ENCODE data around the gene POLR3K. TPM values are rescaled to one million over a fixed set of nuclear protein-coding genes. Genes with fewer than 3 reads are reported as not detected.

POLR3K gene
- total RNA-seq, 2 donors from 2014 or later = 1.4 TPM; not detected in 1

- peak overlapping the region; percentile 87 to 89 for H3K27ac ChIP-seq
- H3K9me3 ChIP-seq = no peaks in the 10 kb centered on the region
- H3K4me3 ChIP-seq = peak overlapping the region; percentile 79
- DNase-seq (ENCODE audit: low spot score) = no peak
- no peak for ATAC-seq (ENCODE audit: insufficient number of reproducible peaks, low FRiP score, low read depth)
- no peaks in the 10 kb centered on the region for H3K36me3 ChIP-seq
- TF ChIP-seq, protein P1, sequence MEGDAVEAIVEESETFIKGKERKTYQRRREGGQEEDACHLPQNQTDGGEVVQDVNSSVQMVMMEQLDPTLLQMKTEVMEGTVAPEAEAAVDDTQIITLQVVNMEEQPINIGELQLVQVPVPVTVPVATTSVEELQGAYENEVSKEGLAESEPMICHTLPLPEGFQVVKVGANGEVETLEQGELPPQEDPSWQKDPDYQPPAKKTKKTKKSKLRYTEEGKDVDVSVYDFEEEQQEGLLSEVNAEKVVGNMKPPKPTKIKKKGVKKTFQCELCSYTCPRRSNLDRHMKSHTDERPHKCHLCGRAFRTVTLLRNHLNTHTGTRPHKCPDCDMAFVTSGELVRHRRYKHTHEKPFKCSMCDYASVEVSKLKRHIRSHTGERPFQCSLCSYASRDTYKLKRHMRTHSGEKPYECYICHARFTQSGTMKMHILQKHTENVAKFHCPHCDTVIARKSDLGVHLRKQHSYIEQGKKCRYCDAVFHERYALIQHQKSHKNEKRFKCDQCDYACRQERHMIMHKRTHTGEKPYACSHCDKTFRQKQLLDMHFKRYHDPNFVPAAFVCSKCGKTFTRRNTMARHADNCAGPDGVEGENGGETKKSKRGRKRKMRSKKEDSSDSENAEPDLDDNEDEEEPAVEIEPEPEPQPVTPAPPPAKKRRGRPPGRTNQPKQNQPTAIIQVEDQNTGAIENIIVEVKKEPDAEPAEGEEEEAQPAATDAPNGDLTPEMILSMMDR (IDR thresholded peaks at IDR 0.05) = no peak
- H3K27me3 ChIP-seq (replicated peaks; ENCODE audit: insufficient read depth) = no peaks in the 10 kb centered on the region
- H3K4me1 ChIP-seq (ENCODE audit: control insufficient read depth in 1 of 2, low read depth in 2 of 2) = peaks cover 42 to 83% of the 10 kb centered on the region in 2 donors
Observed at GRCh38 chr16:71210-71539, 17.8 kb upstream of the POLR3K start.

GRCh38 chr16:69181-69580 lies 15.8 kb upstream of the POLR3K start:
- no peak for DNase-seq (ENCODE audit: low spot score)
- no peak overlapping the region for H3K27ac ChIP-seq

GRCh38 chr16:67884-68789 lies 14.7 kb upstream of the POLR3K start:
- ATAC-seq (ENCODE audit: insufficient number of reproducible peaks, low FRiP score, low read depth) (no peak), DNase-seq (ENCODE audit: low spot score) (no peak)
- Histone ChIP-seq H3K4me1 (ENCODE audit: control insufficient read depth in 1 of 2, low read depth in 2 of 2) (peaks cover 43 to 71% of the 10 kb centered on the region in 2 donors), H3K27ac (peak overlapping the region in 1 of 2 donors; percentile 18), H3K4me3 (no peak overlapping the region), H3K27me3 (replicated peaks; ENCODE audit: insufficient read depth) (no peaks in the 10 kb centered on the region), H3K36me3 (peaks cover 18% of the 10 kb centered on the region), H3K9me3 (no peaks in the 10 kb centered on the region)
- TF ChIP-seq, protein P1 (IDR thresholded peaks at IDR 0.05) = no peak

More at GRCh38 chr16:69181-69580, 15.8 kb upstream of the POLR3K start:
- TF ChIP-seq, protein P1 (IDR thresholded peaks at IDR 0.05) = no peak
- ATAC-seq (ENCODE audit: insufficient number of reproducible peaks, low FRiP score, low read depth) = no peak
- Histone ChIP-seq H3K27me3 (replicated peaks; ENCODE audit: insufficient read depth) (no peaks in the 10 kb centered on the region), H3K4me1 (ENCODE audit: control insufficient read depth in 1 of 2, low read depth in 2 of 2) (peaks cover 43 to 80% of the 10 kb centered on the region in 2 donors), H3K9me3 (no peaks in the 10 kb centered on the region), H3K36me3 (peaks cover 7% of the 10 kb centered on the region), H3K4me3 (no peak overlapping the region)

DNA sequence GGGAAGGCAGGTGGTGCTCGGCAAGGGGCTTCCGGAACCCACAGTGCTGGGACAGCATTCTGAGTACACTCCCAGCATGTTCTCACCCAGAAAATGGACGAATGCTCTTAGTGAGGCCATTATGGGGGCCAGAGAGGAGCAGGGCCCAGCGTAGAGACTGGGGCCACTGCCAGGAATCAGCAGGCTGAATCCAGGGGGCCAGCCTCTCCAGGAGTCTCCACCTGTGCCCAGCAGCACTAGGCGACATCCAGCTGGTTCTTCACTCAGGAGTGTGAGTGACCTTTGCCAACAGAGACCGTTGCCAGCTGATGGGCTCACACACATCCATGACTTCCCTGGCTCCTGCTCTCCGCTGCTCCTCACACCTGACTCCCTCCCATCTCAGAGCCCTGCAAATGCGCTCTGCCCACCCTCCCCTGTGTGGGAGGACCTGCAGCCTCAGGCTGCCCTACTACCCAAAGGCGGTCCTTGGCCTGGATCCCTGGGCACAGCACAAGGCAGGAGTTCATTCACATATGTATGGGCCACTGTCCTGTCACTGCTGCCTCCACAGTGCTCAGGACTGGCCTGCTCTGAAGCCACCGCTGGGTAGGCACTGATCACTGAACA lies 13.9 kb upstream of the POLR3K start:
- H3K4me1 ChIP-seq (ENCODE audit: control insufficient read depth in 1 of 2, low read depth in 2 of 2) = peaks cover 39 to 64% of the 10 kb centered on the region in 2 donors
- no peaks in the 10 kb centered on the region for H3K9me3 ChIP-seq
- H3K4me3 ChIP-seq = no peak overlapping the region
- no peak overlapping the region for H3K27ac ChIP-seq
- peaks cover 26% of the 10 kb centered on the region for H3K36me3 ChIP-seq
- no peaks in the 10 kb centered on the region for H3K27me3 ChIP-seq (replicated peaks; ENCODE audit: insufficient read depth)
- TF ChIP-seq, protein P1 (IDR thresholded peaks at IDR 0.05) = no peak
- DNase-seq (ENCODE audit: low spot score) (no peak), ATAC-seq (ENCODE audit: insufficient number of reproducible peaks, low FRiP score, low read depth) (no peak)

Data from thoracic aorta (tissue), 2 donors.